CD14-positive monocyte (primary cell): ENCODE data around the gene B4GALNT4. TPM values are rescaled to one million over a fixed set of nuclear protein-coding genes. Genes with fewer than 3 reads are reported as not detected.

ENCODE experiments used
- DNase-seq, 3 donors: peaks; one replicate each; pipeline ENCODE4 v3.0.0-alpha.2; 2011 to 2022
- H2AFZ ChIP-seq: 2 replicates; pipeline ENCODE4 v1.6.0; 2012; ENCODE audit warnings: mild to moderate bottlenecking, low read depth, low read length, inconsistent platforms; ENCODE audit not compliant: insufficient read depth, poor library complexity, severe bottlenecking
- H3K27ac ChIP-seq, 2 donors: 1 replicate in 1 of 2; 2 replicates in 1 of 2; pipeline ENCODE4 v1.5.1; 2012 to 2013; ENCODE audit warnings: low read length in 2 of 2, control low read depth in 1 of 2, inconsistent platforms in 1 of 2, low read depth in 1 of 2, mild to moderate bottlenecking in 1 of 2
- H3K27me3 ChIP-seq, 2 donors: one replicate each; pipeline versions ENCODE4 v1.6.0 to v1.6.1; 2011 to 2013; ENCODE audit warnings: low read length in 2 of 2; ENCODE audit not compliant: control insufficient read depth in 2 of 2, insufficient read depth in 2 of 2
- H3K36me3 ChIP-seq, 2 donors: replicated peaks in 1 of 2; 1 replicate in 1 of 2; 2 replicates in 1 of 2; pipeline versions ENCODE4 v1.5.1 to v1.6.1; 2012 to 2013; ENCODE audit warnings: low read length in 2 of 2, control low read depth in 1 of 2, inconsistent platforms in 1 of 2, mild to moderate bottlenecking in 1 of 2; ENCODE audit not compliant: insufficient read depth in 2 of 2, control insufficient read depth in 1 of 2
- H3K4me1 ChIP-seq, 2 donors: 1 replicate in 1 of 2; 2 replicates in 1 of 2; pipeline versions ENCODE4 v1.5.1 to v1.6.1; 2012 to 2013; ENCODE audit warnings: low read length in 2 of 2, control low read depth in 1 of 2, inconsistent platforms in 1 of 2, mild to moderate bottlenecking in 1 of 2, moderate library complexity in 1 of 2; ENCODE audit not compliant: insufficient read depth in 2 of 2, control insufficient read depth in 1 of 2
- H3K4me2 ChIP-seq: replicated peaks from 2 replicates; pipeline ENCODE3; 2012; ENCODE audit warnings: low read length, moderate library complexity, mild to moderate bottlenecking; ENCODE audit not compliant: poor library complexity, severe bottlenecking; ENCODE audit errors: extremely low read depth
- H3K4me3 ChIP-seq, 3 experiments: fragments of 200-600 bp in 1 of 3; sonication (generic) in 1 of 3; replicated peaks in 1 of 3; 1 replicate in 2 of 3; 2 replicates in 1 of 3; pipeline ENCODE4 v1.5.1; 2011 to 2013; ENCODE audit warnings: low read length in 3 of 3, mild to moderate bottlenecking in 3 of 3, control low read depth in 2 of 3, low read depth in 2 of 3, inconsistent platforms in 1 of 3, moderate library complexity in 1 of 3
- H3K79me2 ChIP-seq: 2 replicates; pipeline ENCODE4 v1.6.0; 2012; ENCODE audit warnings: mild to moderate bottlenecking, control low read depth, inconsistent platforms, low read length, moderate library complexity; ENCODE audit not compliant: insufficient read depth
- H3K9ac ChIP-seq: 2 replicates; pipeline ENCODE4 v1.6.0; 2017; ENCODE audit warnings: low read length, mild to moderate bottlenecking; ENCODE audit not compliant: insufficient read depth, poor library complexity, severe bottlenecking
- H3K9me3 ChIP-seq, 2 donors: replicated peaks in 1 of 2; 1 replicate in 1 of 2; 2 replicates in 1 of 2; pipeline versions ENCODE4 v1.5.1 to v1.6.1; 2012 to 2013; ENCODE audit warnings: low read length in 2 of 2, control low read depth in 1 of 2; ENCODE audit not compliant: control insufficient read depth in 1 of 2, insufficient read depth in 1 of 2
- H4K20me1 ChIP-seq: 2 replicates; pipeline ENCODE4 v1.6.0; 2012; ENCODE audit warnings: mild to moderate bottlenecking, low read length, control low read depth, moderate library complexity; ENCODE audit not compliant: insufficient read depth
- H3K27ac Mint-ChIP-seq, 7 donors: one replicate each; pipeline ENCODE4 v1.8.0; 2020; ENCODE audit warnings: mild to moderate bottlenecking in 7 of 7, mixed read lengths in 7 of 7, moderate library complexity in 6 of 7, inconsistent platforms in 2 of 7
- H3K27me3 Mint-ChIP-seq, 3 donors: one replicate each; pipeline ENCODE4 v1.8.0; 2021 to 2022; ENCODE audit warnings: low read depth in 3 of 3, mild to moderate bottlenecking in 3 of 3, mixed read lengths in 3 of 3, moderate library complexity in 3 of 3, inconsistent platforms in 1 of 3
- H3K36me3 Mint-ChIP-seq, 2 donors: one replicate each; pipeline ENCODE4 v1.8.0; 2020; ENCODE audit warnings: mixed read lengths in 2 of 2, inconsistent platforms in 1 of 2, mild to moderate bottlenecking in 1 of 2
- H3K4me1 Mint-ChIP-seq: one replicate; pipeline ENCODE4 v1.8.0; 2020; ENCODE audit warnings: mild to moderate bottlenecking, mixed read lengths
- H3K4me3 Mint-ChIP-seq, 2 donors: one replicate each; pipeline ENCODE4 v1.8.0; 2020; ENCODE audit warnings: mild to moderate bottlenecking in 2 of 2, mixed read lengths in 2 of 2, moderate library complexity in 1 of 2
- H3K9me3 Mint-ChIP-seq, 7 donors: one replicate each; pipeline ENCODE4 v1.8.0; 2020 to 2022; ENCODE audit warnings: mixed read lengths in 7 of 7, mild to moderate bottlenecking in 6 of 7, moderate library complexity in 6 of 7, inconsistent platforms in 2 of 7
- CTCF ChIP-seq: fragments of 200-600 bp; IDR thresholded peaks from one replicate; pipeline ENCODE4 v1.8.0; 2022; ENCODE audit warnings: antibody characterized with exemption, mild to moderate bottlenecking
- WGBS: methylation state at CpG from one replicate; pipeline ENCODE4 v1.1.5; 2013; ENCODE audit warnings: missing lambda C conversion rate; ENCODE audit not compliant: insufficient coverage; 5-methylcytosine and 5-hydroxymethylcytosine counted together
- intact Hi-C, 2 donors: fragments of 100-400 bp; cut with micrococcal nuclease; formaldehyde crosslinking; loops; one replicate each; pipeline versions ENCODE4 v1.15.0 to v1.15.1; 2023
- polyA plus RNA-seq, 3 donors: library from polyadenylated mRNA; depleted of rRNA in 1 of 3; unstranded in 2 of 3; stranded (reverse) in 1 of 3; fragments of 300-500 nt in 2 of 3; fragments of >200 nt in 1 of 3; fragmentation: Illumina TruSeq in 2 of 3; gene quantifications; 1 replicate in 2 of 3; 2 replicates in 1 of 3; pipeline ENCODE4 v1.2.3, GENCODE V29; 2012 to 2021

The B4GALNT4 gene
- polyA plus RNA-seq, 3 donors = not detected

GRCh38 chr11:390175-390574 is 20.9 kb downstream of the B4GALNT4 start:
- H3K4me3 ChIP-seq = no peak overlapping the region
- H3K9me3 ChIP-seq = peaks cover 13 to 21% of the 10 kb centered on the region in 2 donors
- no peak overlapping the region for H3K27ac ChIP-seq
- H3K4me2 ChIP-seq = no peak overlapping the region
- no peaks in the 10 kb centered on the region for H3K36me3 ChIP-seq
- Mint-ChIP-seq H3K9me3 (peaks cover 16 to 24% (median 18%) of the 10 kb centered on the region in 7 donors), H3K27ac (no peak overlapping the region), H3K27me3 (peaks cover 5 to 12% (median 6%) of the 10 kb centered on the region in 3 donors), H3K4me3 (no peak overlapping the region), H3K36me3 (peaks cover 0 to 2% of the 10 kb centered on the region in 2 donors), H3K4me1 (no peaks in the 10 kb centered on the region)
- H3K79me2 ChIP-seq = no peaks in the 10 kb centered on the region
- H3K27me3 ChIP-seq = no peaks in the 10 kb centered on the region
- DNase-seq = no peak
- 75% methylated on average over 5 of the region's 11 CpGs for WGBS
- no peak overlapping the region for H2AFZ ChIP-seq
- H3K4me1 ChIP-seq = no peaks in the 10 kb centered on the region
- H3K9ac ChIP-seq = no peak overlapping the region
- intact Hi-C loops = no loop called here
- TF ChIP-seq CTCF = no peak
- no peaks in the 10 kb centered on the region for H4K20me1 ChIP-seq

GRCh38 chr11:391117-392017 is 22.1 kb downstream of the B4GALNT4 start:
- intact Hi-C loops = no loop called here
- Mint-ChIP-seq H3K4me3 (no peak overlapping the region), H3K27me3 (peaks cover 8 to 20% (median 13%) of the 10 kb centered on the region in 3 donors), H3K4me1 (no peaks in the 10 kb centered on the region), H3K9me3 (peaks cover 9 to 18% (median 11%) of the 10 kb centered on the region in 7 donors), H3K36me3 (peaks cover 0 to 2% of the 10 kb centered on the region in 2 donors), H3K27ac (no peak overlapping the region)
- no peak overlapping the region for H3K4me2 ChIP-seq
- no peak overlapping the region for H3K27ac ChIP-seq
- TF ChIP-seq CTCF = no peak
- no peaks in the 10 kb centered on the region for H3K36me3 ChIP-seq
- no peak overlapping the region for H3K4me3 ChIP-seq
- H3K9me3 ChIP-seq = peaks cover 7 to 13% of the 10 kb centered on the region in 2 donors
- no peaks in the 10 kb centered on the region for H3K79me2 ChIP-seq
- H3K9ac ChIP-seq = no peak overlapping the region
- H4K20me1 ChIP-seq = no peaks in the 10 kb centered on the region
- 70% methylated on average over 34 of the region's 38 CpGs for WGBS
- H2AFZ ChIP-seq = no peak overlapping the region
- H3K4me1 ChIP-seq = peaks cover 0 to under 1% of the 10 kb centered on the region in 2 donors
- DNase-seq = no peak
- no peaks in the 10 kb centered on the region for H3K27me3 ChIP-seq
